ENCODE data around the gene DYRK2. TPM values are rescaled to one million over a fixed set of nuclear protein-coding genes. Genes with fewer than 3 reads are reported as not detected.

DYRK2 gene
- total and polyA plus RNA-seq, 10 of the 15 experiments (the other 5 are each of a cell fraction or from before 2014, with no cell fraction given): 3.1 to 35.9 (median 12.2) TPM

GRCh38 chr12:67681105-67681778, 32.7 kb downstream of the DYRK2 start (continued):
- TF ChIP-seq SUZ12 (IDR thresholded peaks at IDR 0.05; ENCODE audit: unreplicated experiment): no peak
- TF ChIP-seq ZNF592 (IDR thresholded peaks at IDR 0.05): no peak
- TF ChIP-seq PML (IDR thresholded peaks at IDR 0.05; ENCODE audit: low read length): no peak
- TF ChIP-seq EZH2 (IDR thresholded peaks at IDR 0.05; ENCODE audit: borderline replicate concordance, control insufficient read depth, low read depth, low read length): no peak
- TF ChIP-seq CHD4 (IDR thresholded peaks at IDR 0.05): no peak
- no peak for TF ChIP-seq FOXM1 (IDR thresholded peaks at IDR 0.05; ENCODE audit: low read depth, low read length)
- no peak for TF ChIP-seq MEF2B (IDR thresholded peaks at IDR 0.05; ENCODE audit: partially characterized antibody, poor library complexity, severe bottlenecking)
- TF ChIP-seq POLR2AphosphoS5 (IDR thresholded peaks at IDR 0.05; ENCODE audit: low read length): no peak
- TF ChIP-seq KDM1A (IDR thresholded peaks at IDR 0.05; ENCODE audit: borderline replicate concordance): no peak
